ENCODE measurements around the gene ASTE1. TPM values are rescaled to one million over a fixed set of nuclear protein-coding genes. Genes with fewer than 3 reads are reported as not detected.

Gene ASTE1
- total RNA-seq, 1 experiment from 2014 or later = 2.9 TPM

DNA sequence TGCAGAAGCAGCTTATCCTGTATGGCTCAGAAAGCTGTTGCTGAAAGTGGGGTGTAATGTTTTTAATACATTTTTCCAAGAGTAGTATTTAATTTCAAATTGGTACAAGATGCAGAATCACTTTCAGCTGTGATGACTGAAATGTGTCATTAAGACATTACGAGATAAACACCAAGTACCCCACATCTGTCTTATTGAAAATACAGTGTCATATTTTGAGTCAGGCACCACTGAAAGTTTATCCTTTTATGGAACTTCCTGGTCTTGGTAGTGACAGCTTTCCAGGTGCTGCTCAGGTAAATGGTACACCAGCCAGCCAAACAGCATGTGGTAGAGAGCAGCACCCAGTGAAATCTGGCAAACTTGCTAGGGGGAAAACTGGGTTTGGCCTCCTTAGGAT lies 16.9 kb downstream of the ASTE1 start:
- intact Hi-C loops (cut with micrococcal nuclease) = no loop called here
- H2AFZ ChIP-seq (ENCODE audit: low read length) = no peak overlapping the region
- no peaks in the 10 kb centered on the region for H4K20me1 ChIP-seq (ENCODE audit: low read length)
- H3K36me3 ChIP-seq (ENCODE audit: low read depth, low read length) = peaks cover 12% of the 10 kb centered on the region; the same call in 1 of the 2 replicates
- H3K27me3 ChIP-seq (ENCODE audit: low read length) = no peaks in the 10 kb centered on the region
- H3K4me2 ChIP-seq (ENCODE audit: low read length) = no peak overlapping the region
- DNase-seq (no peak), ATAC-seq (no peak)
- no peaks in the 10 kb centered on the region for H3K4me1 ChIP-seq (ENCODE audit: insufficient read depth, low read length)
- TF ChIP-seq EZH2phosphoT487 (IDR thresholded peaks at IDR 0.05; ENCODE audit: borderline replicate concordance, low read length) (no peak), EZH2 (IDR thresholded peaks at IDR 0.05; ENCODE audit: low read length, unreplicated experiment) (no peak)
- TF ChIP-seq, protein P1, sequence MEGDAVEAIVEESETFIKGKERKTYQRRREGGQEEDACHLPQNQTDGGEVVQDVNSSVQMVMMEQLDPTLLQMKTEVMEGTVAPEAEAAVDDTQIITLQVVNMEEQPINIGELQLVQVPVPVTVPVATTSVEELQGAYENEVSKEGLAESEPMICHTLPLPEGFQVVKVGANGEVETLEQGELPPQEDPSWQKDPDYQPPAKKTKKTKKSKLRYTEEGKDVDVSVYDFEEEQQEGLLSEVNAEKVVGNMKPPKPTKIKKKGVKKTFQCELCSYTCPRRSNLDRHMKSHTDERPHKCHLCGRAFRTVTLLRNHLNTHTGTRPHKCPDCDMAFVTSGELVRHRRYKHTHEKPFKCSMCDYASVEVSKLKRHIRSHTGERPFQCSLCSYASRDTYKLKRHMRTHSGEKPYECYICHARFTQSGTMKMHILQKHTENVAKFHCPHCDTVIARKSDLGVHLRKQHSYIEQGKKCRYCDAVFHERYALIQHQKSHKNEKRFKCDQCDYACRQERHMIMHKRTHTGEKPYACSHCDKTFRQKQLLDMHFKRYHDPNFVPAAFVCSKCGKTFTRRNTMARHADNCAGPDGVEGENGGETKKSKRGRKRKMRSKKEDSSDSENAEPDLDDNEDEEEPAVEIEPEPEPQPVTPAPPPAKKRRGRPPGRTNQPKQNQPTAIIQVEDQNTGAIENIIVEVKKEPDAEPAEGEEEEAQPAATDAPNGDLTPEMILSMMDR (conservative IDR thresholded peaks at IDR 0.05; ENCODE audit: low read depth, low read length) = no peak
- BruUV-seq (replicated peaks) = no TSS peak
- ChIA-PET POLR2A (ENCODE audit: unreplicated experiment) (no interaction called here), CTCF (no interaction called here)
- no peaks in the 10 kb centered on the region for H3K9me2 ChIP-seq (replicated peaks; ENCODE audit: low read length)
- H3K9ac ChIP-seq (ENCODE audit: low read length) = no peak overlapping the region
- H3K79me2 ChIP-seq (ENCODE audit: low read length) = no peaks in the 10 kb centered on the region
- no peak overlapping the region for H3K27ac ChIP-seq (ENCODE audit: low read length)
- H3K4me3 ChIP-seq (ENCODE audit: low read length) = no peak overlapping the region
- H3K9me3 ChIP-seq (ENCODE audit: low read length) = no peaks in the 10 kb centered on the region
- no peaks in the 10 kb centered on the region for H3F3A ChIP-seq (ENCODE audit: low read length, unreplicated experiment)

DNA sequence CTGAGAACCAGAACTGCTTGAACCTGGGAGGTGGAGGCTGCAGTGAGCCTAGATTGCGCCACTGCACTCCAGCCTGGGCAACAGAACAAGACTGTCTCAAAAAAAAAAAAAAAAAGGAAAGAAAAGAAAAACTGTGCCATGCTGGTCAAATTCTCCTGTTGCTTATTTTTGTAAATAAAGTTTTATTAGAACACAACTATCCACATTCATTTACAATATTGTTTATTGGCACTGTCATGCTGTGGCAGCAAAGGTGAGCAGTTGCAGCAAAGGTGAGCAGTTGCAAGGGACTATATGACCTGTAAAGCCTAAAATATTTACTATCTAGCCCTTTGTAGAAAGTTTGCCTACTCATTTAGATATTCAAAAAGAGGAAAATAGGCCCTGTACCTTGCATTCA lies 18.3 kb downstream of the ASTE1 start:
- intact Hi-C loops (cut with micrococcal nuclease) = no loop called here
- ATAC-seq (no peak), DNase-seq (no peak)
- H3K4me3 ChIP-seq (ENCODE audit: low read length) = no peak overlapping the region
- no peaks in the 10 kb centered on the region for H3K27me3 ChIP-seq (ENCODE audit: low read length)
- H3K9ac ChIP-seq (ENCODE audit: low read length) = no peak overlapping the region
- no peaks in the 10 kb centered on the region for H3K4me1 ChIP-seq (ENCODE audit: insufficient read depth, low read length)
- ChIA-PET CTCF (no interaction called here), POLR2A (ENCODE audit: unreplicated experiment) (interaction anchor here (0.7 kb wide), 1 partner anchor 114 kb away, joined by 6 read pairs; the partner anchor contains the start of gene ATP2C1)
- TF ChIP-seq, protein P1 (conservative IDR thresholded peaks at IDR 0.05; ENCODE audit: low read depth, low read length) = no peak
- TF ChIP-seq EZH2phosphoT487 (IDR thresholded peaks at IDR 0.05; ENCODE audit: borderline replicate concordance, low read length) = no peak
- TF ChIP-seq EZH2 (IDR thresholded peaks at IDR 0.05; ENCODE audit: low read length, unreplicated experiment) = no peak
- no peaks in the 10 kb centered on the region for H3K9me2 ChIP-seq (replicated peaks; ENCODE audit: low read length)
- H3F3A ChIP-seq (ENCODE audit: low read length, unreplicated experiment) = no peaks in the 10 kb centered on the region
- no peak overlapping the region for H3K27ac ChIP-seq (ENCODE audit: low read length)
- BruUV-seq (replicated peaks) = no TSS peak
- H4K20me1 ChIP-seq (ENCODE audit: low read length) = no peaks in the 10 kb centered on the region
- no peaks in the 10 kb centered on the region for H3K9me3 ChIP-seq (ENCODE audit: low read length)
- no peak overlapping the region for H3K4me2 ChIP-seq (ENCODE audit: low read length)
- no peaks in the 10 kb centered on the region for H3K79me2 ChIP-seq (ENCODE audit: low read length)
- no peaks in the 10 kb centered on the region; the same call in 1 of the 2 replicates for H3K36me3 ChIP-seq (ENCODE audit: low read depth, low read length)
- H2AFZ ChIP-seq (ENCODE audit: low read length) = no peak overlapping the region

DNA sequence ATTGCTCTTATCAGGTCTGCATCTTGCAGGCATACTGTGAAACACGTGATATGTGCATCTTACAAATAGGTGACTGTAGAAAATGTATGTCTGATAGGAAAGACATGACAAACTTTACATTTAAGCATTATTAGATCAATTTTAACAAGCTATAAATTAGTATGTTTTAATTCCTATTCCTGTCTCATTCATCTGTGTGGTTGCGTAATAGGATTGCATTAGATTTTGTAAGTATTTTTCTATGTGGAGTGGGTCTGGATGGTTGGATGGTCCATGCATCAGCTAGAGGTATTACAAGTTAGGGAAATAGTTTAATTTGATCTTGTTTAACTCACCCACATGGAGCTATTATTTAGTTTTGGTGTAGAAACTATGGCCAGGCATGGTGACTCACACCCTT lies 18.8 kb downstream of the ASTE1 start:
- no peak for ATAC-seq
- CTCF ChIA-PET = no interaction called here

More for the DNA sequence above, 18.8 kb downstream of the ASTE1 start:
- no peak for TF ChIP-seq EZH2phosphoT487 (IDR thresholded peaks at IDR 0.05; ENCODE audit: borderline replicate concordance, low read length)
- TF ChIP-seq, protein P1 (conservative IDR thresholded peaks at IDR 0.05; ENCODE audit: low read depth, low read length) = no peak
- TF ChIP-seq EZH2 (IDR thresholded peaks at IDR 0.05; ENCODE audit: low read length, unreplicated experiment) = no peak
- Histone ChIP-seq H3F3A (ENCODE audit: low read length, unreplicated experiment) (no peaks in the 10 kb centered on the region), H3K27ac (ENCODE audit: low read length) (no peak overlapping the region), H3K4me3 (ENCODE audit: low read length) (no peak overlapping the region), H2AFZ (ENCODE audit: low read length) (no peak overlapping the region), H3K9ac (ENCODE audit: low read length) (no peak overlapping the region), H3K27me3 (ENCODE audit: low read length) (no peaks in the 10 kb centered on the region), H3K9me3 (ENCODE audit: low read length) (no peaks in the 10 kb centered on the region), H3K36me3 (ENCODE audit: low read depth, low read length) (no peaks in the 10 kb centered on the region; the same call in 1 of the 2 replicates), H3K4me1 (ENCODE audit: insufficient read depth, low read length) (no peaks in the 10 kb centered on the region), H4K20me1 (ENCODE audit: low read length) (no peaks in the 10 kb centered on the region), H3K9me2 (replicated peaks; ENCODE audit: low read length) (no peaks in the 10 kb centered on the region), H3K4me2 (ENCODE audit: low read length) (no peak overlapping the region), H3K79me2 (ENCODE audit: low read length) (no peaks in the 10 kb centered on the region)
- DNase-seq = no peak
- BruUV-seq (replicated peaks) = no TSS peak
- POLR2A ChIA-PET (ENCODE audit: unreplicated experiment) = interaction anchor here (0.7 kb wide), 1 partner anchor 114 kb away, joined by 6 read pairs; the partner anchor contains the start of gene ATP2C1
- intact Hi-C loops (cut with micrococcal nuclease) = no loop called here

Data from PC-3 (cell line).